A549 (cell line): ENCODE data around the gene CRACDL. TPM values are rescaled to one million over a fixed set of nuclear protein-coding genes. Genes with fewer than 3 reads are reported as not detected.
A peak's percentile ranks its signal among the peaks of the same experiment; 100 is the strongest.

ENCODE experiments used
- ATAC-seq, 2 experiments: fragments of 200-7000 bp in 1 of 2; fragments of >200 bp in 1 of 2; cut with Nextera tagmentation in 1 of 2; cut with Tn5 transposase in 1 of 2; 3 replicates each; pipeline versions ENCODE4 v1.8.0 to v1.9.1; 2018 to 2020; ENCODE audit warnings: mild to moderate bottlenecking in 1 of 2, moderate library complexity in 1 of 2
- CTCF ChIA-PET: fragments of 300-600 bp; sonication (Branson Sonifier 250); formaldehyde crosslinking; extraction: SDS; loops from one replicate; lab custom pipeline; 2021; ENCODE audit warnings: antibody characterized with exemption, inconsistent platforms; lab: Yijun Ruan, JAX
- POLR2A ChIA-PET: fragments of 350-600 bp; formaldehyde crosslinking; extraction: SDS; loops from one replicate; lab custom pipeline; 2021; ENCODE audit warnings: antibody characterized with exemption, inconsistent platforms; lab: Yijun Ruan, JAX
- DNase-seq, 2 experiments: peaks; one replicate each; pipeline versions ENCODE4 v3.0.0 to v3.0.0-alpha.2; 2011 to 2016; ENCODE audit warnings: low read depth in 1 of 2, low spot score in 1 of 2
- FAIRE-seq: peaks from 2 replicates; lab custom pipeline; 2011; peaks lifted over from hg19 to GRCh38; lab: Jason Lieb, UNC
- H3K27ac ChIP-seq, 2 experiments: fragments of >200 bp; sonication (Bioruptor Twin); formaldehyde crosslinking; 3 replicates each; pipeline ENCODE4 v1.5.1; 2016 to 2017
- H3K4me1 ChIP-seq: fragments of >200 bp; sonication (Bioruptor Twin); formaldehyde crosslinking; 3 replicates; pipeline ENCODE4 v1.6.1; 2016
- H3K4me2 ChIP-seq: fragments of >200 bp; sonication (Bioruptor Twin); formaldehyde crosslinking; 3 replicates; pipeline ENCODE4 v1.6.1; 2016
- H3K4me3 ChIP-seq: fragments of >200 bp; sonication (Bioruptor Twin); formaldehyde crosslinking; 3 replicates; pipeline ENCODE4 v1.5.1; 2016
- H3K9me3 ChIP-seq: fragments of >200 bp; sonication (Bioruptor Twin); formaldehyde crosslinking; 3 replicates; pipeline ENCODE4 v1.6.1; 2016
- BHLHE40 ChIP-seq: IDR thresholded peaks from 2 replicates; pipeline ENCODE4 v1.6.1; 2012; ENCODE audit warnings: low read depth, low read length, inconsistent platforms
- CBX8 ChIP-seq: fragments of 200-600 bp; sonication (generic); IDR thresholded peaks from 2 replicates; pipeline ENCODE4 v1.6.1; 2016
- CEBPB ChIP-seq, 2 experiments: fragments of >200 bp in 1 of 2; sonication (Bioruptor Twin) in 1 of 2; formaldehyde crosslinking in 1 of 2; IDR thresholded peaks; 2 replicates each; pipeline ENCODE4 v1.6.1; 2012 to 2016
- CHD2 ChIP-seq: fragments of 150-350 bp; IDR thresholded peaks from 2 replicates; pipeline ENCODE4 v1.6.1; 2014; ENCODE audit warnings: low read length; ENCODE audit not compliant: partially characterized antibody
- ELK1 ChIP-seq: fragments of 150-350 bp; IDR thresholded peaks from 2 replicates; pipeline ENCODE4 v1.6.1; 2014; ENCODE audit warnings: low read depth, mild to moderate bottlenecking, low read length
- EP300 ChIP-seq, 2 experiments: fragments of >200 bp; sonication (Bioruptor Twin); formaldehyde crosslinking; IDR thresholded peaks; 2 replicates in 1 of 2; 3 replicates in 1 of 2; pipeline ENCODE4 v1.6.1; 2016 to 2017
- ESRRA ChIP-seq: fragments of 150-350 bp; IDR thresholded peaks from 2 replicates; pipeline ENCODE4 v1.6.1; 2014; ENCODE audit warnings: mild to moderate bottlenecking, low read length, borderline replicate concordance
- GATA3 ChIP-seq: IDR thresholded peaks from 2 replicates; pipeline ENCODE4 v1.6.1; 2012; ENCODE audit warnings: borderline replicate concordance
- HDAC2 ChIP-seq: fragments of 200-600 bp; sonication (generic); IDR thresholded peaks from 2 replicates; pipeline ENCODE4 v1.6.1; 2016
- HEYL ChIP-seq: fragments of 250-450 bp; sonication (Bioruptor Pico); IDR thresholded peaks from 2 replicates; pipeline ENCODE4 v1.8.0; 2021; ENCODE audit warnings: mild to moderate bottlenecking, moderate library complexity
- HOXA7 ChIP-seq: fragments of 250-450 bp; sonication (Bioruptor Pico); IDR thresholded peaks from 2 replicates; pipeline ENCODE4 v1.5.0; 2020; ENCODE audit warnings: mild to moderate bottlenecking, moderate library complexity
- HOXB5 ChIP-seq: fragments of 250-450 bp; sonication (Bioruptor Pico); IDR thresholded peaks from 2 replicates; pipeline ENCODE4 v1.5.0; 2020; ENCODE audit warnings: mild to moderate bottlenecking, moderate library complexity
- JUN ChIP-seq, 2 experiments: fragments of >200 bp; sonication (Bioruptor Twin); formaldehyde crosslinking; IDR thresholded peaks; 2 replicates in 1 of 2; 3 replicates in 1 of 2; pipeline ENCODE4 v1.6.1; 2016 to 2017
- MYC ChIP-seq: IDR thresholded peaks from 2 replicates; pipeline ENCODE4 v1.6.1; 2012; ENCODE audit warnings: mild to moderate bottlenecking, inconsistent platforms, low read length, improper control_type of control experiment, borderline replicate concordance
- NPAS2 ChIP-seq: fragments of 250-450 bp; sonication (Bioruptor Pico); IDR thresholded peaks from 2 replicates; pipeline ENCODE4 v1.8.0; 2022; ENCODE audit warnings: mild to moderate bottlenecking, moderate library complexity, borderline replicate concordance
- PHF8 ChIP-seq: fragments of 200-600 bp; sonication (generic); IDR thresholded peaks from 2 replicates; pipeline ENCODE4 v1.6.1; 2016; ENCODE audit warnings: low read depth, mild to moderate bottlenecking, antibody characterized with exemption, moderate library complexity, borderline replicate concordance
- POLR2AphosphoS2 ChIP-seq: conservative IDR thresholded peaks from 2 replicates; pipeline ENCODE4 v1.6.1; 2012; ENCODE audit warnings: low read length, improper control_type of control experiment, inconsistent platforms
- RARB ChIP-seq: fragments of 250-450 bp; sonication (Bioruptor Pico); IDR thresholded peaks from 2 replicates; pipeline ENCODE4 v1.8.0; 2021; ENCODE audit warnings: mild to moderate bottlenecking, moderate library complexity
- SREBF2 ChIP-seq: fragments of 450-650 bp; IDR thresholded peaks from 2 replicates; pipeline ENCODE4 v1.6.1; 2014; ENCODE audit warnings: mild to moderate bottlenecking, moderate library complexity
- USF2 ChIP-seq: fragments of 450-650 bp; IDR thresholded peaks from 2 replicates; pipeline ENCODE4 v1.6.1; 2014; ENCODE audit warnings: antibody characterized with exemption
- ZC3H11A ChIP-seq: fragments of 450-650 bp; IDR thresholded peaks from 2 replicates; pipeline ENCODE4 v1.6.1; 2014; ENCODE audit warnings: antibody characterized with exemption, mild to moderate bottlenecking
- ZSCAN20 ChIP-seq: fragments of 250-450 bp; sonication (Bioruptor Pico); IDR thresholded peaks from 2 replicates; pipeline ENCODE4 v1.8.0; 2022; ENCODE audit warnings: mild to moderate bottlenecking, moderate library complexity
- WGBS: methylation state at CpG from one replicate; pipeline ENCODE4 v1.1.6; 2017; ENCODE audit errors: missing lambda C conversion rate; 5-methylcytosine and 5-hydroxymethylcytosine counted together
- polyA plus RNA-seq, 4 experiments: library from polyadenylated mRNA; depleted of rRNA in 3 of 4; stranded (reverse); fragments of >200 nt; fragmentation: RNase III in 1 of 4; extraction: RNeasy Plus Mini Kit Qiagen cat#74134 plus additional on column Dnase treatment in 1 of 4; gene quantifications; 2 replicates in 3 of 4; 3 replicates in 1 of 4; pipeline ENCODE4 v1.2.3, GENCODE V29; 2011 to 2017
- TF ChIP-seq, protein P1 (sequence below): fragments of >200 bp; sonication (Bioruptor Twin); formaldehyde crosslinking; IDR thresholded peaks from 3 replicates; pipeline ENCODE4 v1.5.1; 2016
- TF ChIP-seq, protein P2 (sequence below): IDR thresholded peaks from 2 replicates; pipeline ENCODE4 v1.6.1; 2012
- TF ChIP-seq, protein P3 (sequence below): fragments of 250-450 bp; sonication (Bioruptor Pico); IDR thresholded peaks from 2 replicates; pipeline ENCODE4 v1.5.0; 2021; ENCODE audit warnings: mild to moderate bottlenecking, moderate library complexity, borderline replicate concordance

The CRACDL gene
- polyA plus RNA-seq, 2 of the 4 experiments (the other 2 are of a cell fraction): 0.21 to 0.36 TPM

- ChIA-PET CTCF (interaction anchor here (1.2 to 1.4 kb wide), 2 partner anchors 12 to 31 kb away, joined by 3 read pairs; no protein-coding TSS in a partner anchor), POLR2A (no interaction called here)
- WGBS: 51% methylated on average over 12 of the region's 12 CpGs
- H3K4me2 ChIP-seq: no peak overlapping the region
- no peaks in the 10 kb centered on the region for H3K9me3 ChIP-seq
- no peak for FAIRE-seq
- H3K4me1 ChIP-seq: peaks cover 6% of the 10 kb centered on the region; the same call in 1 of the 3 replicates
- no peak for DNase-seq
- no peak overlapping the region for H3K27ac ChIP-seq
- H3K4me3 ChIP-seq: no peak overlapping the region
- TF ChIP-seq POLR2AphosphoS2 (no peak), HOXB5 (CRISPR knock-in tag) (no peak), CEBPB (IDR thresholded peaks at IDR 0.05) (0 out of 4 replicates have a peak, but pooled peaks of 1 of the 2 experiments have one; percentile 27), CHD2 (no peak)
- no peak for ATAC-seq
Measured at GRCh38 chr2:98805412-98806171, 130.4 kb downstream of the CRACDL start.

GRCh38 chr2:98804736-98805135 lies 131.3 kb downstream of the CRACDL start:
- 97% methylated on average over 3 of the region's 3 CpGs for WGBS
- CTCF ChIA-PET: no interaction called here

GRCh38 chr2:98804265-98804650 lies 131.8 kb downstream of the CRACDL start:
- ATAC-seq (no peak), DNase-seq (no peak), FAIRE-seq (no peak)
- CTCF ChIA-PET: no interaction called here
- no peak overlapping the region for H3K4me3 ChIP-seq
- H3K4me2 ChIP-seq: no peak overlapping the region
- no peak overlapping the region for H3K27ac ChIP-seq
- peaks cover 6% of the 10 kb centered on the region; the same call in 1 of the 3 replicates for H3K4me1 ChIP-seq
- POLR2A ChIA-PET: no interaction called here
- no peaks in the 10 kb centered on the region for H3K9me3 ChIP-seq
- TF ChIP-seq HEYL (CRISPR knock-in tag): no peak
- no peak for TF ChIP-seq MYC
- no peak for TF ChIP-seq PHF8
- TF ChIP-seq HDAC2: no peak
- TF ChIP-seq, protein P1, sequence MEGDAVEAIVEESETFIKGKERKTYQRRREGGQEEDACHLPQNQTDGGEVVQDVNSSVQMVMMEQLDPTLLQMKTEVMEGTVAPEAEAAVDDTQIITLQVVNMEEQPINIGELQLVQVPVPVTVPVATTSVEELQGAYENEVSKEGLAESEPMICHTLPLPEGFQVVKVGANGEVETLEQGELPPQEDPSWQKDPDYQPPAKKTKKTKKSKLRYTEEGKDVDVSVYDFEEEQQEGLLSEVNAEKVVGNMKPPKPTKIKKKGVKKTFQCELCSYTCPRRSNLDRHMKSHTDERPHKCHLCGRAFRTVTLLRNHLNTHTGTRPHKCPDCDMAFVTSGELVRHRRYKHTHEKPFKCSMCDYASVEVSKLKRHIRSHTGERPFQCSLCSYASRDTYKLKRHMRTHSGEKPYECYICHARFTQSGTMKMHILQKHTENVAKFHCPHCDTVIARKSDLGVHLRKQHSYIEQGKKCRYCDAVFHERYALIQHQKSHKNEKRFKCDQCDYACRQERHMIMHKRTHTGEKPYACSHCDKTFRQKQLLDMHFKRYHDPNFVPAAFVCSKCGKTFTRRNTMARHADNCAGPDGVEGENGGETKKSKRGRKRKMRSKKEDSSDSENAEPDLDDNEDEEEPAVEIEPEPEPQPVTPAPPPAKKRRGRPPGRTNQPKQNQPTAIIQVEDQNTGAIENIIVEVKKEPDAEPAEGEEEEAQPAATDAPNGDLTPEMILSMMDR: no peak
- TF ChIP-seq JUN (IDR thresholded peaks at IDR 0.05): no peak
- TF ChIP-seq GATA3: no peak
- no peak for TF ChIP-seq CHD2
- TF ChIP-seq CBX8: no peak
- TF ChIP-seq ZSCAN20 (CRISPR knock-in tag): no peak
- TF ChIP-seq, protein P2, sequence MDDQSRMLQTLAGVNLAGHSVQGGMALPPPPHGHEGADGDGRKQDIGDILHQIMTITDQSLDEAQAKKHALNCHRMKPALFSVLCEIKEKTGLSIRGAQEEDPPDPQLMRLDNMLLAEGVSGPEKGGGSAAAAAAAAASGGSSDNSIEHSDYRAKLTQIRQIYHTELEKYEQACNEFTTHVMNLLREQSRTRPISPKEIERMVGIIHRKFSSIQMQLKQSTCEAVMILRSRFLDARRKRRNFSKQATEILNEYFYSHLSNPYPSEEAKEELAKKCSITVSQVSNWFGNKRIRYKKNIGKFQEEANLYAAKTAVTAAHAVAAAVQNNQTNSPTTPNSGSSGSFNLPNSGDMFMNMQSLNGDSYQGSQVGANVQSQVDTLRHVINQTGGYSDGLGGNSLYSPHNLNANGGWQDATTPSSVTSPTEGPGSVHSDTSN: no peak
- TF ChIP-seq SREBF2: no peak
- no peak for TF ChIP-seq NPAS2 (CRISPR knock-in tag)
- no peak for TF ChIP-seq HOXA7 (CRISPR knock-in tag)
- no peak for TF ChIP-seq RARB (CRISPR knock-in tag)
- TF ChIP-seq CEBPB (IDR thresholded peaks at IDR 0.05): no peak
- TF ChIP-seq, all 56 proteins: peak for 0
- WGBS: 82% methylated on average over 8 of the region's 8 CpGs

More at GRCh38 chr2:98804736-98805135, 131.3 kb downstream of the CRACDL start:
- TF ChIP-seq ZC3H11A (no peak), ESRRA (no peak), ELK1 (no peak), EP300 (IDR thresholded peaks at IDR 0.05) (no peak), BHLHE40 (no peak), NPAS2 (CRISPR knock-in tag) (no peak), USF2 (no peak)
- TF ChIP-seq, protein P3, sequence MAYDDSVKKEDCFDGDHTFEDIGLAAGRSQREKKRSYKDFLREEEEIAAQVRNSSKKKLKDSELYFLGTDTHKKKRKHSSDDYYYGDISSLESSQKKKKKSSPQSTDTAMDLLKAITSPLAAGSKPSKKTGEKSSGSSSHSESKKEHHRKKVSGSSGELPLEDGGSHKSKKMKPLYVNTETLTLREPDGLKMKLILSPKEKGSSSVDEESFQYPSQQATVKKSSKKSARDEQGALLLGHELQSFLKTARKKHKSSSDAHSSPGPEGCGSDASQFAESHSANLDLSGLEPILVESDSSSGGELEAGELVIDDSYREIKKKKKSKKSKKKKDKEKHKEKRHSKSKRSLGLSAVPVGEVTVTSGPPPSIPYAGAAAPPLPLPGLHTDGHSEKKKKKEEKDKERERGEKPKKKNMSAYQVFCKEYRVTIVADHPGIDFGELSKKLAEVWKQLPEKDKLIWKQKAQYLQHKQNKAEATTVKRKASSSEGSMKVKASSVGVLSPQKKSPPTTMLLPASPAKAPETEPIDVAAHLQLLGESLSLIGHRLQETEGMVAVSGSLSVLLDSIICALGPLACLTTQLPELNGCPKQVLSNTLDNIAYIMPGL (CRISPR knock-in tag): no peak
- Histone ChIP-seq H3K27ac (no peak overlapping the region), H3K4me3 (no peak overlapping the region), H3K4me1 (peaks cover 6% of the 10 kb centered on the region; the same call in 1 of the 3 replicates), H3K9me3 (no peaks in the 10 kb centered on the region), H3K4me2 (no peak overlapping the region)
- POLR2A ChIA-PET: no interaction called here
- no peak for ATAC-seq
- DNase-seq: no peak
- FAIRE-seq: no peak
